GM21723 (cell line): ENCODE data around the gene KIAA1549.

Source experiments
- ATAC-seq: cut with Tn5 transposase; IDR thresholded peaks from one replicate; pipeline ENCODE4 v1.9.1; 2021; ENCODE audit warnings: mild to moderate bottlenecking, moderate library complexity; ENCODE audit not compliant: unreplicated experiment

Gene KIAA1549

GRCh38 chr7:138975343-138976104 lies 5.7 kb downstream of the KIAA1549 start:
- ATAC-seq: no peak

DNA sequence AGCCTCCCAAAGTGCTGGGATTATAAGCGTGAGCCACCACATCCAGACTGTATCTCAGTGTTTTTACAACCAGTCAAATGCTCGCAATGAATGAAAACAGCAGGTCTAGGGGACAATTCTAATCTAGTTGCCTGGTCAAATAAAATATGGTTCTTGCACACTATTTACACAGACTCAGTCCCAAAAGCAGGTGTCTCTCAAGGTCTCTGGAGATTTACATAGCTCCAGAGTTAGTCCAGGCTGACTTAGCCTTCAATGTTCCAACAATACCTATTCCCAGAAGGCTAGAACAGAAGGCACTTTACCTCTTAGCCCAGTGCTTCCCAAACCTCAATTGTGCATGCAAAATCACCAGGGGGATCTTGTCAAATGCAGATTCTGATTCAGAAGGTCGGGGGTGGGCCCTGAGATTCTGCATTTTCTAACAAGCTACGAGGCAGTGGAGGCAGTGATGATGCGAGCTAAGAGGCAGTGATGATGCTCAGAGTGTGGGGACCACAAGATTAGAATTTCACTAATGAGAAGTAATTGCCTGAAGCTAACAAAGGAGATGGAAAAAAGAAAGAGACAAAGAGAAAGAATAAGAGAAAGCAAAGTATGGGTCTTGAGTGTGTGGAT lies 6.4 kb downstream of the KIAA1549 start:
- no peak for ATAC-seq

DNA sequence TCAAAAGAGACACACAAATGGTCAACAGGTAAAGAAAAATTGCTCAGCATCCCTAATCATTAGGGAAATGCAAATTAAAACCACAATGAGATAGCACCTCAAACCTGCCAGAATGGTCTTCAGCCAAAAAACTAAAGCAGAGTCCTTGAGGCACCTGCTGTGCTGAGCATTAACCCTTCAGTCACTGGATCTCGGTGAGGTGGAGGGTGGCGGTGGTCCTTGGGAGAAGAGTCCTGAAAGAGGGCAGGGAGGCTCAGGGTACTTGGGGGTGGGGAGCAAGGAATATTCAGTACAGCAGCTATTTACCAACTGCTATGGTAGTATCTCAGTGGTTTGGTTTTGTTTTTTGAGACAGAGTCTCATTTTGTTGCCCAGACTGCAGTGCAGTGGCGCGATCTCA lies 7.1 kb downstream of the KIAA1549 start:
- no peak for ATAC-seq

DNA sequence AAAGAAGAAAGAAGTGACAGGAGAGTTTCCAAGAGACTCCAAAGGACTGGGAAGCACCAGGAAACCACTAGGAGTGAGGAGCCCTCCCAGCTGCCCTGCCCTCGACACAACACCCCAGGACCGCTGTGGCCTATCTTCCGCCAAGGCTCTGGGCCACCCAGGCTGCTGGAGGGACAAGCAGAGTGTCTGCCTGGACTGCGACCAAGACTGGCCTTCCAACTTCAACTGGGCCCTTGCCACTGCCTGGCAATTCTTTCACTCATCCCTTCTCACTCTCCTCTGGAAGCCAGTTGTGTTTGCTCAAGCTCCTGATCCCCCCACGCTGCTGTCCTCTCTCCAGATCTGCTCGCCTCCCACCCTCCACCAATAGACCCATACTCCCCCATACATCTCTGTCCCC lies 10.2 kb downstream of the KIAA1549 start:
- ATAC-seq: no peak

DNA sequence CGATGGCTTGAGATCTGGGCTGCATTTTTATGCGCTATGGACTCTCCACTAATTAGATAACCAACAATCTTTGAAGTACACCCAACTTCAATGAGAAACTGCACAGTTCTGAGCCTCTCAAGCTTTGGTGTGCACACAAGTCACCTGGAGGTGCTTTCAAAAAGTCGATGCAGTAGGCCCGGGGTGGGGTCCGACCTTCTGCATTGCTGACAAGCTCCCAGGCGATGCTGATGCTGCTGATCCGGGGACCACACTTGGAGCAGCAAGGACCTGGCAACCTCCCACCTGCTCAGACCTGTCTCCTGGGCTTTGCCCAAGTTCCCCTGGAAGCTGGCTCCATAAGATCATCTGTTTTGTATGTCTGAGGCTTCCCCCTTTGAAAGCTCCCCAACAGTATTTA lies 10.7 kb downstream of the KIAA1549 start:
- no peak for ATAC-seq

DNA sequence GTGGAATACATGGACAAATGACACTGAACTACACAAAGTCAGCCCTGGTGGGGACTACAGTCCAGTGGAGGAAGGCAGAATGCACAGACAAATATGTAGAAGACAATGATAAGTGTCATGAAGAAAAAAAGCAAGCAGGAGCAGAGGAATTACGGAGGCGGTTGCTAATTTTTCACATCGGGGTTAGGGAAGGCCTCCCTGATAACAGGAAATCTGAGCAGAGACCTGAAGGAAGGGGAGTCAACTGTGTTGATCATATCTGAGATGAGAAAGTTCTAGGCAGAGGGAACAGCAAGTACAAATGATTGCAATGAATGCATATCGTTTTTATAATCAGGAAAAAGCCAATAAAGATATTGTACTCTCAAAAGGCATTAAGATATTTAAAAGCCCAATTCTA lies 14.0 kb downstream of the KIAA1549 start:
- no peak for ATAC-seq

DNA sequence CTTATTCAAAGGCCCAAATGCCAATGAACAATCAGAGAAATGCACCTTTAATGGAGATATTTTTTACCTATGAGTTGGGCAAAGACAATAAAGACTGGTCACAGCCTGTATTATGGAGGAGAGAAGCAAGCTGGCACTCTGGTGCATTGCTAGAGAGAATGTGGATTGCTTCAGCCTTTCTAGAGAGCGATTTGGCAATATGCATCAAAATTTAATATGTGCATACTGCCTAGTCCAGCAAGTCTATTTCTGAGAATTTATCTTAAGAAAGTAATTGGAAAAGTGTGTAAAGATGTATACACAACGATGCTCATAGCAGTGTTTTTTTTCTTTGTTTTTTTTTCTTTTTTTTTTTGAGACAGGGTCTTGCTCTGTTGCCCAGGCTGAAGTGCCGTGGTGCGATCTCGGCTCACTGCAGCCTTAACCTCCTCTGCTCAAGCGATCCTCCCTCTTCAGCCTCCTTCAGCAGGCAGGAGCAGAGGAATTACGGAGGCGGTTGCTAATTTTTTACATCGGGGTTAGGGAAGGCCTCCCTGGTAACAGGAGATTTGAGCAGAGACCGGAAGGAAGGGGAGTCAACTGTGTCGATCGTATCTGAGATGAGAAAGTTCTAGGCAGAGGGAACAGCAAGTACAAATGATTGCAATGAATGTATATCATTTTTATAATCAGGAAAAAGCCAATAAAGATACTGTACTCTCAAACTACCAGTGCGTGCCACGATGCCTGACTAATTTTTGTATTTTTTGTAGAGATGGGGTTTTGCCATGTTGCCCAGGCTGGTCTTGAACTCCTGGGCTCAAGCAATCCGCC lies 16.4 kb downstream of the KIAA1549 start:
- no peak for ATAC-seq

GRCh38 chr7:138963675-138964074 lies 17.5 kb downstream of the KIAA1549 start:
- ATAC-seq: no peak

- ATAC-seq: no peak
Measured at GRCh38 chr7:138962561-138963270, 18.5 kb downstream of the KIAA1549 start.

DNA sequence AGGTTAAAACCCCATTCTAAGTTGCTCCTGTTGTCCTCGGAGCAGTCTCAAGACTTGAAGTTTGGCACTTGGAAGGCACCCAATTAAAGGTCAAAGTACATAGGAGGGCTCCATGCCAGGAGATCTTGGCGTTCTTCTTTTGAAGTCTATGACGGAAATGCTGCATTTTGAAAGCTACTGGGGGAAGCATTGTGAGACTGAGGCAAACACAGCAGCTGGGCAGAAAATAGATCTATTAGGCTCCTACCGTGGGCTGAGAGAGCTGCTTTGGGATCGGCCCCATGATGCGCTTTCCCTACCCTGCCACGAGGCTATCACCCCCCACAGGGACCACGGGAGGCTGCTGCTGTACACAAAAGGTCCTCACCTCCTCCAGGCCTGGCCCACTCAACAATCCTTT lies 20.0 kb downstream of the KIAA1549 start:
- no peak for ATAC-seq

GRCh38 chr7:138958391-138958956 lies 22.7 kb downstream of the KIAA1549 start:
- no peak for ATAC-seq

- ATAC-seq: no peak
Measured at GRCh38 chr7:138957753-138958390, 23.3 kb downstream of the KIAA1549 start.

- no peak for ATAC-seq
Measured at GRCh38 chr7:138957217-138957616, 24.0 kb downstream of the KIAA1549 start.

- ATAC-seq: no peak
Measured at GRCh38 chr7:138954545-138955475, 26.4 kb downstream of the KIAA1549 start.

- no peak for ATAC-seq
Measured at GRCh38 chr7:138952791-138953190, 28.4 kb downstream of the KIAA1549 start.

GRCh38 chr7:138951953-138952352 lies 29.2 kb downstream of the KIAA1549 start:
- no peak for ATAC-seq

GRCh38 chr7:138949421-138950088 lies 31.6 kb downstream of the KIAA1549 start:
- ATAC-seq: no peak

DNA sequence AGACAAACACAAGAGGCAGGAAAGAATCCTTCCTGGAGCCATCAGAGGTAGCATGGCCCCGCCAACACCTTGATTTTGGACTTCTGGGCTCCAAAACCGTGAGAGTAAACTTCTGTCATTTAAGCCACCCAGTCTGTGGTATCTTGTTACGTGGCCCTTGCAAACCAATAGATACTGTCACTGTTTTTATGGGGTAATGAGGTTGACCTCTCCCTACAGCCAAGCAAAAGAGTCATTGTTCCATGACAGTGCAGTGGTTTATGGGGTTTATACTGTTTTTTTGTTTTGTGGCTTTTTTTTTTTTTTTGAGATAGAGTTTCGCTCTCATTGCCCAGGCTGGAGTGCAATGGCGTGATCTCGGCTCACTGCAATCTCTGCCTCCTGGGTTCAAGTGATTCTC lies 32.8 kb downstream of the KIAA1549 start:
- ATAC-seq: no peak

GRCh38 chr7:138945821-138946220 lies 35.4 kb downstream of the KIAA1549 start:
- ATAC-seq: no peak
